IMR-90 (cell line): ENCODE measurements around the gene PANX1. TPM values are rescaled to one million over a fixed set of nuclear protein-coding genes. Genes with fewer than 3 reads are reported as not detected.

ENCODE experiments used
- ATAC-seq: fragments of 200-7000 bp; cut with Tn5 transposase; 2 replicates; pipeline ENCODE4 v1.9.1; 2020; ENCODE audit warnings: low read depth, mild to moderate bottlenecking, moderate library complexity
- BruUV-seq: library from RNA; stranded (reverse); fragments of 400-500 nt; replicated peaks from 2 replicates; lab custom pipeline; 2021; lab: Mats Ljungman, UMichigan
- CTCF ChIA-PET: fragments of 300-600 bp; formaldehyde crosslinking; extraction: SDS; loops from one replicate; lab custom pipeline; 2021; ENCODE audit warnings: antibody characterized with exemption; lab: Yijun Ruan, JAX
- POLR2A ChIA-PET: fragments of 300-600 bp; sonication (Branson Sonifier 250); formaldehyde crosslinking; loops from one replicate; lab custom pipeline; 2022; ENCODE audit warnings: antibody characterized with exemption; ENCODE audit not compliant: unreplicated experiment; lab: Charles Lee
- DNase-seq: peaks from one replicate; pipeline ENCODE4 v3.0.0; 2013
- H2AFZ ChIP-seq: replicated peaks from 2 replicates; pipeline ENCODE3; 2013; ENCODE audit warnings: low read length, mild to moderate bottlenecking; ENCODE audit not compliant: poor library complexity
- H2AK5ac ChIP-seq: 2 replicates; pipeline ENCODE4 v1.6.1; 2013; ENCODE audit warnings: low read depth, low read length, inconsistent platforms
- H2AK9ac ChIP-seq: replicated peaks from 2 replicates; pipeline ENCODE3; 2013; ENCODE audit warnings: mild to moderate bottlenecking, low read depth, low read length, moderate library complexity; ENCODE audit not compliant: poor library complexity
- H2BK120ac ChIP-seq: 2 replicates; pipeline ENCODE4 v1.6.1; 2013; ENCODE audit warnings: low read depth, low read length, inconsistent platforms
- H2BK15ac ChIP-seq: 3 replicates; pipeline ENCODE4 v1.6.1; 2013; ENCODE audit warnings: low read depth, low read length, inconsistent platforms
- H2BK20ac ChIP-seq: 2 replicates; pipeline ENCODE4 v1.6.1; 2013; ENCODE audit warnings: low read depth, mild to moderate bottlenecking, inconsistent platforms, low read length, moderate library complexity
- H2BK5ac ChIP-seq: 2 replicates; pipeline ENCODE4 v1.6.1; 2013; ENCODE audit warnings: mild to moderate bottlenecking, low read depth, low read length, inconsistent platforms; ENCODE audit not compliant: poor library complexity, severe bottlenecking
- H3K14ac ChIP-seq: replicated peaks from 2 replicates; pipeline ENCODE4 v1.6.1; 2013; ENCODE audit warnings: low read depth, low read length, inconsistent platforms
- H3K18ac ChIP-seq: 2 replicates; pipeline ENCODE4 v1.6.1; 2013; ENCODE audit warnings: low read depth, low read length, control low read depth
- H3K23ac ChIP-seq: 2 replicates; pipeline ENCODE4 v1.6.1; 2013; ENCODE audit warnings: low read depth, low read length, inconsistent platforms
- H3K27ac ChIP-seq: 2 replicates; pipeline ENCODE4 v1.5.1; 2013; ENCODE audit warnings: mild to moderate bottlenecking, control low read depth, low read length; ENCODE audit not compliant: insufficient read depth
- H3K27me3 ChIP-seq: 2 replicates; pipeline ENCODE4 v1.6.1; 2013; ENCODE audit warnings: low read length; ENCODE audit not compliant: control insufficient read depth, insufficient read depth
- H3K36me3 ChIP-seq: 2 replicates; pipeline ENCODE4 v1.6.1; 2013; ENCODE audit warnings: low read length, mixed read lengths; ENCODE audit not compliant: control insufficient read depth, insufficient read depth
- H3K4ac ChIP-seq: 2 replicates; pipeline ENCODE4 v1.6.1; 2013; ENCODE audit warnings: low read depth, low read length, inconsistent platforms
- H3K4me1 ChIP-seq: 2 replicates; pipeline ENCODE4 v1.6.1; 2013; ENCODE audit warnings: low read length, mixed read lengths; ENCODE audit not compliant: control insufficient read depth, insufficient read depth
- H3K4me2 ChIP-seq: 2 replicates; pipeline ENCODE4 v1.6.1; 2013; ENCODE audit warnings: low read depth, mild to moderate bottlenecking, control low read depth, low read length, moderate library complexity
- H3K4me3 ChIP-seq: 2 replicates; pipeline ENCODE4 v1.5.1; 2013; ENCODE audit warnings: low read depth, mild to moderate bottlenecking, control low read depth, low read length, moderate library complexity; ENCODE audit not compliant: insufficient read depth
- H3K56ac ChIP-seq: 2 replicates; pipeline ENCODE4 v1.6.1; 2013; ENCODE audit warnings: low read length, inconsistent platforms; ENCODE audit not compliant: insufficient read depth; ENCODE audit errors: extremely low read depth
- H3K79me1 ChIP-seq, 2 experiments: 2 replicates each; pipeline ENCODE4 v1.6.1; 2013; ENCODE audit warnings: low read length in 2 of 2, inconsistent platforms in 1 of 2, low read depth in 1 of 2
- H3K9ac ChIP-seq: 2 replicates; pipeline ENCODE4 v1.6.1; 2013; ENCODE audit warnings: low read depth, low read length, control low read depth
- H3K9me1 ChIP-seq: 2 replicates; pipeline ENCODE4 v1.6.1; 2013; ENCODE audit warnings: low read length, inconsistent platforms; ENCODE audit not compliant: insufficient read depth
- H3K9me3 ChIP-seq: 2 replicates; pipeline ENCODE4 v1.6.1; 2013; ENCODE audit warnings: low read length; ENCODE audit not compliant: control insufficient read depth, insufficient read depth
- H4K20me1 ChIP-seq: 2 replicates; pipeline ENCODE4 v1.6.1; 2013; ENCODE audit warnings: low read length, inconsistent platforms; ENCODE audit not compliant: insufficient read depth
- H4K5ac ChIP-seq: 2 replicates; pipeline ENCODE4 v1.6.1; 2013; ENCODE audit warnings: mild to moderate bottlenecking, low read depth, low read length, control low read depth
- H4K8ac ChIP-seq, 2 experiments: 2 replicates each; pipeline ENCODE4 v1.6.1; 2013; ENCODE audit warnings: low read depth in 2 of 2, low read length in 2 of 2, control low read depth in 1 of 2, inconsistent platforms in 1 of 2
- H4K91ac ChIP-seq: 2 replicates; pipeline ENCODE4 v1.6.1; 2013; ENCODE audit warnings: low read depth, low read length, inconsistent platforms; ENCODE audit not compliant: insufficient read depth
- CHD1 ChIP-seq: IDR thresholded peaks from 2 replicates; pipeline ENCODE4 v1.6.1; 2012; ENCODE audit warnings: low read depth, low read length, improper control_type of control experiment
- FOS ChIP-seq: fragments of 150-350 bp; IDR thresholded peaks from 2 replicates; pipeline ENCODE4 v1.6.1; 2016; ENCODE audit warnings: low read depth, low read length
- RAD21 ChIP-seq: IDR thresholded peaks from 2 replicates; pipeline ENCODE4 v1.6.1; 2012; ENCODE audit warnings: low read length, improper control_type of control experiment
- RFX5 ChIP-seq: IDR thresholded peaks from 2 replicates; pipeline ENCODE4 v1.8.0; 2012; ENCODE audit warnings: low read depth, mild to moderate bottlenecking, low read length, moderate library complexity
- WGBS, 2 experiments: methylation state at CpG; one replicate each; pipeline versions ENCODE4 v1.1.5 to v1.1.7; 2013; ENCODE audit warnings: missing lambda C conversion rate in 2 of 2; ENCODE audit not compliant: insufficient read length in 1 of 2; ENCODE audit errors: extremely low coverage in 2 of 2; 5-methylcytosine and 5-hydroxymethylcytosine counted together
- dilution Hi-C: fragments of 300-500 bp; cut with HindIII; formaldehyde crosslinking; loops from one replicate; pipeline ENCODE4 v1.14.3; 2018; ENCODE audit warnings: low sequenced_read_pairs; ENCODE audit not compliant: unreplicated experiment
- in situ Hi-C: fragments of 300-500 bp; cut with MboI; formaldehyde crosslinking; loops from 3 replicates; pipeline ENCODE4 v1.14.3; 2019; ENCODE audit warnings: low sequenced_read_pairs, inconsistent platforms, mixed read lengths
- intact Hi-C: fragments of 100-400 bp; cut with micrococcal nuclease; formaldehyde crosslinking; loops from 2 replicates; pipeline ENCODE4 v1.10.0; 2022
- polyA plus RNA-seq, 3 experiments: library from polyadenylated mRNA; depleted of rRNA; stranded (reverse); fragments of >200 nt; gene quantifications; 2 replicates each; pipeline ENCODE4 v1.2.3, GENCODE V29; 2012; ENCODE audit warnings: low replicate concordance in 1 of 3
- total RNA-seq: library from RNA; depleted of rRNA; stranded (reverse); fragments of >200 nt; gene quantifications from 2 replicates; pipeline ENCODE4 v1.2.3, GENCODE V29; 2012

PANX1 gene
- total and polyA plus RNA-seq, 2 of the 4 experiments (the other 2 are of a cell fraction): 29.8 to 70.8 TPM

DNA sequence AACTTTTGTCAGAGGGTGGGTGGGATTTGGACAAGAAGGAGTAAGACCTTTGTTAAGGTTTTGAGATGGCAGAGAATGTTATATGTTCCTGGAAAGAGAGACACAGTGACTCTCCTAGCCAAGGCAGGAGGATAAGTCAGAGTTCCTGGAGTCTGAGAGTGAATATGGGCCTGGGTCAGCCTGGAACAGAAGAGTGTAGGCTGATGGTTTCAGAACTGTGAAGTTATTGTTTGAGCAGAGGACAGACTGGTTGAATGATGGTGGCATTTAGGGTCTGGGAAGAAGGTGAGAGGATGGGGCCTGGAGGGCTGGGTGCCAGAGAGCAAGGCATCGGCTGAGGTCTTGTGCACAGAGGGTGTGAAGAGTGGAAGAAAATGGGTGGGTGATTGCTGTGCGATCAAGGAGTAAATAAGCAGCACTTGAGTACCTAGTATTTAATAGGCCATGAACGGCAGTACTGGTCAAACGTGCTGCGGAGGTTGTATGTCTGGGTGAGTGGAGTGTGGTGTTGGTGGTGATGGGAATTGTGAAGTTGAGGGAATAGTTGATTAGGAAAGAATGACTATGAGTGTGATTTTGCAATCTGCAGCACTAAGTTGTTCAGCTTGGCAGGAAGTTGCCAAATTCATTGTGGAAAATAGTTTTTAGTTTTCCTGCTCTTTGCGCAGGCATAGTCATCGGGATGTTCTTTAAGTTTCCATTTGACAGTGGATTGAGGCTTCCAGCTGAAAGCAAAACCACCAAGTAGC is 1.8 kb downstream of the PANX1 start (continued):
- peak; percentile 61 for TF ChIP-seq FOS
- no peak for TF ChIP-seq RAD21
- 0 out of 2 replicates have a peak, but pooled peaks have one; percentile 33 for TF ChIP-seq CHD1

DNA sequence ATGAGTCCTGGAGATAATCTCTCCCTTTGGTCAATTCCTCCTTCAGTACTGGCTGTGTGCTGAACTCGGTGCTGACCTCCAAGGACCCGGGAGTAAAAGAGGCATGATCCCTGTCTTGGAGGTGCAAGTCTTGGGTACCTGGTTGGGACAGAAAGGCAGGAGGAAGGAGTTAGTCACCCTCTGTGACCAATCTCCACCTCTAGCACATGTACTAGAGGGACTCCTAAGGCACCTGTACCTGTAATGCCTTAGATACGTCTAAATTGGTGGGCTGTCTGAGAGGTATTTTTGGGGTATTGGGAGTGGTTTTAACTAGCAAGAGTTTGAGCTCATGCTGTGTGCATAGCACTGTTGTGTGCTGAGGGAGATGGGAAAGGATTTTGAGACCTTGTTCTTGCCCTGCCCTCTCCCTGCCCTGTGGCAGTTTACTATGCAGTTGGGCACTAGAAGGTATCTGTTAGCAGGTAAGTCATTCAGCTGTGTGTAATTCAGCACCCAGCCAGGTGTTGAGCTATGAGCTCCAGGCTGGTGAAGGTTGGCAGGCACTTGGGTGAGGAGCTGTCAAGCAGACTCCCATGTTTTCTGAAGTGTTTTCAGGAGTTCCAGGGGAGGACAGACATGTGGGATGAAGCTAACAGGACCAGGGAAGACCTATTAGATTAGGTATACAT is 2.5 kb downstream of the PANX1 start:
- Histone ChIP-seq H4K91ac (peak overlapping the region; percentile 80), H3K23ac (peak overlapping the region; percentile 59), H3K56ac (no peak overlapping the region; the same call in 1 of the 2 replicates), H4K5ac (peak overlapping the region; percentile 31), H2BK20ac (peak overlapping the region; percentile 38), H4K20me1 (peaks cover 32% of the 10 kb centered on the region), H3K36me3 (no peaks in the 10 kb centered on the region), H3K9me1 (peaks cover 31% of the 10 kb centered on the region), H3K4me1 (peaks cover 28% of the 10 kb centered on the region), H3K4me3 (peak overlapping the region; percentile 88), H3K18ac (peak overlapping the region; percentile 53), H4K8ac (peak overlapping the region; percentile 31 to 39; a peak in 3 of 4 replicates), H3K4ac (peak overlapping the region; percentile 80), H2BK120ac (peak overlapping the region; percentile 43), H2BK5ac (peak overlapping the region; percentile 92), H3K27me3 (no peaks in the 10 kb centered on the region), H3K14ac (peak overlapping the region; percentile 80), H3K9ac (peak overlapping the region; percentile 84), H3K4me2 (peak overlapping the region; percentile 92), H3K27ac (peak overlapping the region; percentile 92), H2AFZ (no peak overlapping the region), H2BK15ac (peak overlapping the region; percentile 42; the same call in 1 of the 3 replicates), H2AK5ac (peak overlapping the region; percentile 82), H3K79me1 (peaks cover 20 to 74% of the 10 kb centered on the region in 2 experiments), H3K9me3 (no peaks in the 10 kb centered on the region), H2AK9ac (peak overlapping the region; percentile 49)
- BruUV-seq: no TSS peak
- no peak for ATAC-seq
- DNase-seq: no peak
- TF ChIP-seq FOS (no peak), CHD1 (peak; percentile 27; the same call in 1 of the 2 replicates), RFX5 (no peak)
- dilution Hi-C loops (no loop called here), in situ Hi-C loops (loop anchor here (10.0 to 25.0 kb wide), 4 partner anchors 396 to 1119 kb away; partner anchors contain the start of gene AMOTL1), intact Hi-C loops (loop anchor here (2.0 to 5.0 kb wide), 2 partner anchors 40 to 361 kb away; partner anchors contain the start of genes ANKRD49 and MRE11)
- ChIA-PET CTCF (no interaction called here), POLR2A (no interaction called here)
- no CpG with 5 or more reads among the region's 3 CpGs for WGBS, 2 experiments
